Ishikawa (cell line): ENCODE measurements around the gene THAP2.

Experiments
- TCF12 ChIP-seq: IDR thresholded peaks from 2 replicates; pipeline ENCODE4 v1.6.1; 2012; ENCODE audit warnings: low read depth
- TF ChIP-seq, protein P1 (sequence below): IDR thresholded peaks from 2 replicates; pipeline ENCODE4 v1.6.1; 2012; ENCODE audit warnings: low read depth, mild to moderate bottlenecking
- TF ChIP-seq, protein P2 (sequence below): IDR thresholded peaks from 2 replicates; pipeline ENCODE4 v1.6.1; 2012
- TF ChIP-seq, protein P3 (sequence below): IDR thresholded peaks from 2 replicates; pipeline ENCODE4 v1.6.1; 2012

DNA sequence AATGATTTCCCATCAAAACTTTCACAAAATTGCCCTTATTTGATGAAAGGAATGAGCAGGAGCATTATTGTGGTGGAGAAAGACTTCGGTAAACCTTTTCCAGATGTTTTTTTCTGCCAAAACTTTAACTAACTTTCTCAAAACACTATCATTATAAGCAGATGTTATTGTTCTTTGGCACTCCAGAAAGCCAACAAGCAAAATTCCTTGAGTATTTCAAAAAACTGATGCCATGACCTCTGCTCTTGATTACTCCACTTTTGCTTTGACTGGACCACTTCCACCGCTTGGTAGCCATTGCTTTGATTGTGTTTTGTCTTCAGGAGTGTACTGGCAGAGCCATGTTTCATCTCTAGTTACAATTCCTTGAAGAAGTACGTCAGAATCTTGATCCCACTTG is 60.9 kb downstream of the THAP2 start:
- no peak for TF ChIP-seq TCF12
- TF ChIP-seq, protein P1, sequence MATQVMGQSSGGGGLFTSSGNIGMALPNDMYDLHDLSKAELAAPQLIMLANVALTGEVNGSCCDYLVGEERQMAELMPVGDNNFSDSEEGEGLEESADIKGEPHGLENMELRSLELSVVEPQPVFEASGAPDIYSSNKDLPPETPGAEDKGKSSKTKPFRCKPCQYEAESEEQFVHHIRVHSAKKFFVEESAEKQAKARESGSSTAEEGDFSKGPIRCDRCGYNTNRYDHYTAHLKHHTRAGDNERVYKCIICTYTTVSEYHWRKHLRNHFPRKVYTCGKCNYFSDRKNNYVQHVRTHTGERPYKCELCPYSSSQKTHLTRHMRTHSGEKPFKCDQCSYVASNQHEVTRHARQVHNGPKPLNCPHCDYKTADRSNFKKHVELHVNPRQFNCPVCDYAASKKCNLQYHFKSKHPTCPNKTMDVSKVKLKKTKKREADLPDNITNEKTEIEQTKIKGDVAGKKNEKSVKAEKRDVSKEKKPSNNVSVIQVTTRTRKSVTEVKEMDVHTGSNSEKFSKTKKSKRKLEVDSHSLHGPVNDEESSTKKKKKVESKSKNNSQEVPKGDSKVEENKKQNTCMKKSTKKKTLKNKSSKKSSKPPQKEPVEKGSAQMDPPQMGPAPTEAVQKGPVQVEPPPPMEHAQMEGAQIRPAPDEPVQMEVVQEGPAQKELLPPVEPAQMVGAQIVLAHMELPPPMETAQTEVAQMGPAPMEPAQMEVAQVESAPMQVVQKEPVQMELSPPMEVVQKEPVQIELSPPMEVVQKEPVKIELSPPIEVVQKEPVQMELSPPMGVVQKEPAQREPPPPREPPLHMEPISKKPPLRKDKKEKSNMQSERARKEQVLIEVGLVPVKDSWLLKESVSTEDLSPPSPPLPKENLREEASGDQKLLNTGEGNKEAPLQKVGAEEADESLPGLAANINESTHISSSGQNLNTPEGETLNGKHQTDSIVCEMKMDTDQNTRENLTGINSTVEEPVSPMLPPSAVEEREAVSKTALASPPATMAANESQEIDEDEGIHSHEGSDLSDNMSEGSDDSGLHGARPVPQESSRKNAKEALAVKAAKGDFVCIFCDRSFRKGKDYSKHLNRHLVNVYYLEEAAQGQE, result no peak
- TF ChIP-seq, protein P2, sequence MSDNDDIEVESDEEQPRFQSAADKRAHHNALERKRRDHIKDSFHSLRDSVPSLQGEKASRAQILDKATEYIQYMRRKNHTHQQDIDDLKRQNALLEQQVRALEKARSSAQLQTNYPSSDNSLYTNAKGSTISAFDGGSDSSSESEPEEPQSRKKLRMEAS, result no peak
- TF ChIP-seq, protein P3, sequence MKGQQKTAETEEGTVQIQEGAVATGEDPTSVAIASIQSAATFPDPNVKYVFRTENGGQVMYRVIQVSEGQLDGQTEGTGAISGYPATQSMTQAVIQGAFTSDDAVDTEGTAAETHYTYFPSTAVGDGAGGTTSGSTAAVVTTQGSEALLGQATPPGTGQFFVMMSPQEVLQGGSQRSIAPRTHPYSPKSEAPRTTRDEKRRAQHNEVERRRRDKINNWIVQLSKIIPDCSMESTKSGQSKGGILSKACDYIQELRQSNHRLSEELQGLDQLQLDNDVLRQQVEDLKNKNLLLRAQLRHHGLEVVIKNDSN, result no peak
